Natural killer cell (primary cell): ENCODE data around the gene JKAMP. TPM values are rescaled to one million over a fixed set of nuclear protein-coding genes. Genes with fewer than 3 reads are reported as not detected.
A peak's percentile ranks its signal among the peaks of the same experiment; 100 is the strongest.

ENCODE experiments used
- ATAC-seq, 3 donors: fragments of 150-1000 bp in 2 of 3; fragments of 200-7000 bp in 1 of 3; cut with Tn5 transposase; 1 replicate in 1 of 3; 2 replicates in 2 of 3; pipeline ENCODE4 v1.10.0; 2021; ENCODE audit warnings: mild to moderate bottlenecking in 2 of 3, moderate library complexity in 2 of 3
- DNase-seq, 2 donors: peaks; one replicate each; pipeline versions ENCODE4 v3.0.0 to v3.0.0-alpha.2; 2013 to 2021; ENCODE audit warnings: mixed read lengths in 1 of 2
- H3K27ac ChIP-seq: one replicate; pipeline ENCODE4 v1.5.1; 2013; ENCODE audit warnings: mild to moderate bottlenecking, low read length
- H3K27me3 ChIP-seq: one replicate; pipeline ENCODE4 v1.6.1; 2013; ENCODE audit warnings: low read length; ENCODE audit not compliant: control insufficient read depth, insufficient read depth
- H3K36me3 ChIP-seq: one replicate; pipeline ENCODE4 v1.6.1; 2013; ENCODE audit warnings: low read length; ENCODE audit not compliant: control insufficient read depth, insufficient read depth
- H3K4me1 ChIP-seq: one replicate; pipeline ENCODE4 v1.6.1; 2013; ENCODE audit warnings: low read length; ENCODE audit not compliant: control insufficient read depth, insufficient read depth
- H3K4me3 ChIP-seq: one replicate; pipeline ENCODE4 v1.5.1; 2013; ENCODE audit warnings: low read length
- H3K9me3 ChIP-seq: one replicate; pipeline ENCODE4 v1.6.1; 2013; ENCODE audit warnings: low read length; ENCODE audit not compliant: control insufficient read depth, insufficient read depth
- H3K27ac Mint-ChIP-seq, 2 donors: one replicate each; pipeline ENCODE4 v1.8.0; 2022; ENCODE audit warnings: mild to moderate bottlenecking in 2 of 2, mixed read lengths in 2 of 2, moderate library complexity in 1 of 2
- H3K27me3 Mint-ChIP-seq, 2 donors: one replicate each; pipeline ENCODE4 v1.8.0; 2022; ENCODE audit warnings: low read depth in 2 of 2, mixed read lengths in 2 of 2
- H3K36me3 Mint-ChIP-seq: one replicate; pipeline ENCODE4 v1.8.0; 2022; ENCODE audit warnings: mixed read lengths
- H3K4me1 Mint-ChIP-seq, 2 donors: one replicate each; pipeline ENCODE4 v1.8.0; 2022; ENCODE audit warnings: mixed read lengths in 2 of 2
- H3K4me3 Mint-ChIP-seq: one replicate; pipeline ENCODE4 v1.8.0; 2022; ENCODE audit warnings: mild to moderate bottlenecking, moderate library complexity, mixed read lengths
- H3K9me3 Mint-ChIP-seq, 2 donors: one replicate each; pipeline ENCODE4 v1.8.0; 2022; ENCODE audit warnings: mixed read lengths in 2 of 2
- CTCF ChIP-seq: fragments of 200-600 bp; IDR thresholded peaks from one replicate; pipeline ENCODE4 v1.8.0; 2022; ENCODE audit warnings: antibody characterized with exemption
- WGBS: methylation state at CpG from one replicate; pipeline ENCODE4 v1.1.7; 2013; ENCODE audit warnings: missing lambda C conversion rate; ENCODE audit not compliant: insufficient coverage; 5-methylcytosine and 5-hydroxymethylcytosine counted together
- intact Hi-C: fragments of 100-400 bp; cut with micrococcal nuclease; formaldehyde crosslinking; loops from one replicate; pipeline ENCODE4 v1.14.2; 2022
- total RNA-seq, 4 donors: library from RNA; stranded (reverse); fragments of 120-200 nt in 1 of 4; gene quantifications; one replicate each; pipeline versions ENCODE4 v1.2.3 to v1.2.4, GENCODE V29; 2013 to 2022

Gene JKAMP
- total RNA-seq, 3 donors from 2014 or later (not counting 1 experiment from before 2014, with no cell fraction given): 18.8 to 25.0 (median 20.5) TPM

- Mint-ChIP-seq H3K36me3 (no peaks in the 10 kb centered on the region), H3K27me3 (no peaks in the 10 kb centered on the region), H3K27ac (no peak overlapping the region), H3K4me3 (no peak overlapping the region), H3K4me1 (peaks cover 6 to 10% of the 10 kb centered on the region in 2 donors), H3K9me3 (no peaks in the 10 kb centered on the region)
- Histone ChIP-seq H3K36me3 (peaks cover 19% of the 10 kb centered on the region), H3K4me3 (no peak overlapping the region), H3K4me1 (no peaks in the 10 kb centered on the region), H3K9me3 (no peaks in the 10 kb centered on the region), H3K27ac (no peak overlapping the region), H3K27me3 (no peaks in the 10 kb centered on the region)
- 100% methylated on average over 3 of the region's 4 CpGs for WGBS
- no peak for DNase-seq
- intact Hi-C loops: no loop called here
- ATAC-seq: no peak
- no peak for TF ChIP-seq CTCF
These were observed 18.9 kb downstream of the JKAMP start for GRCh38 chr14:59503256-59503655.

GRCh38 chr14:59507063-59507751, 22.9 kb downstream of the JKAMP start:
- peak; percentile 65 for TF ChIP-seq CTCF
- Histone ChIP-seq H3K36me3 (peaks cover 10% of the 10 kb centered on the region), H3K4me1 (no peaks in the 10 kb centered on the region), H3K9me3 (no peaks in the 10 kb centered on the region), H3K27me3 (no peaks in the 10 kb centered on the region), H3K4me3 (no peak overlapping the region), H3K27ac (no peak overlapping the region)
- peak in 1 of 2 donors; percentile 62 for DNase-seq
- peak; percentile 65 to 81 (median 81) for ATAC-seq
- H3K9me3 Mint-ChIP-seq: no peaks in the 10 kb centered on the region
- peaks cover 0 to 3% of the 10 kb centered on the region in 2 donors for H3K27me3 Mint-ChIP-seq
- intact Hi-C loops: loop anchor here (1.0 kb wide), 1 partner anchor 677 kb away; no protein-coding TSS in a partner anchor
- peaks cover 6 to 10% of the 10 kb centered on the region in 2 donors for H3K4me1 Mint-ChIP-seq
- H3K4me3 Mint-ChIP-seq: no peak overlapping the region
- H3K36me3 Mint-ChIP-seq: no peaks in the 10 kb centered on the region
- H3K27ac Mint-ChIP-seq: no peak overlapping the region

- Mint-ChIP-seq H3K9me3 (no peaks in the 10 kb centered on the region), H3K27ac (no peak overlapping the region), H3K4me1 (peaks cover 6 to 10% of the 10 kb centered on the region in 2 donors), H3K36me3 (no peaks in the 10 kb centered on the region), H3K4me3 (no peak overlapping the region), H3K27me3 (peaks cover 0 to 3% of the 10 kb centered on the region in 2 donors)
- H3K4me1 ChIP-seq: no peaks in the 10 kb centered on the region
- H3K36me3 ChIP-seq: peaks cover 10% of the 10 kb centered on the region
- H3K27me3 ChIP-seq: no peaks in the 10 kb centered on the region
- H3K9me3 ChIP-seq: no peaks in the 10 kb centered on the region
- ATAC-seq: no peak
- intact Hi-C loops: loop anchor here (1.0 kb wide), 1 partner anchor 677 kb away; no protein-coding TSS in a partner anchor
- H3K27ac ChIP-seq: no peak overlapping the region
- no peak for TF ChIP-seq CTCF
- H3K4me3 ChIP-seq: no peak overlapping the region
- no peak for DNase-seq
- WGBS: 98% methylated on average over 3 of the region's 3 CpGs
These were observed 23.4 kb downstream of the JKAMP start for GRCh38 chr14:59507752-59508103.

GRCh38 chr14:59509101-59509500, 24.8 kb downstream of the JKAMP start:
- WGBS: 87% methylated on average over 3 of the region's 3 CpGs
- peaks cover 6% of the 10 kb centered on the region in 2 donors for H3K4me1 Mint-ChIP-seq
- intact Hi-C loops: no loop called here
- TF ChIP-seq CTCF: no peak
- no peaks in the 10 kb centered on the region for H3K36me3 Mint-ChIP-seq
- H3K27me3 ChIP-seq: no peaks in the 10 kb centered on the region
- no peak overlapping the region for H3K4me3 Mint-ChIP-seq
- H3K27me3 Mint-ChIP-seq: peaks cover 0 to 6% of the 10 kb centered on the region in 2 donors
- no peaks in the 10 kb centered on the region for H3K4me1 ChIP-seq
- H3K27ac ChIP-seq: no peak overlapping the region
- no peaks in the 10 kb centered on the region for H3K9me3 Mint-ChIP-seq
- H3K36me3 ChIP-seq: peaks cover 2% of the 10 kb centered on the region
- ATAC-seq: no peak
- no peak overlapping the region for H3K27ac Mint-ChIP-seq
- no peaks in the 10 kb centered on the region for H3K9me3 ChIP-seq
- DNase-seq: no peak
- no peak overlapping the region for H3K4me3 ChIP-seq
